SW480 (cell line): ENCODE measurements around the gene KIF26B.
"Not testable (repeated sequence)": the region's sequence is repeated elsewhere in the genome, so short reads cannot be mapped to it uniquely, and the experiment has no call there.

Experiments used
- DNase-seq: peaks from one replicate; pipeline ENCODE4 v3.0.0-alpha.2; 2016; ENCODE audit warnings: low spot score

The KIF26B gene

GRCh38 chr1:245356891-245357585 lies 202.3 kb downstream of the KIF26B start:
- no peak for DNase-seq

DNA sequence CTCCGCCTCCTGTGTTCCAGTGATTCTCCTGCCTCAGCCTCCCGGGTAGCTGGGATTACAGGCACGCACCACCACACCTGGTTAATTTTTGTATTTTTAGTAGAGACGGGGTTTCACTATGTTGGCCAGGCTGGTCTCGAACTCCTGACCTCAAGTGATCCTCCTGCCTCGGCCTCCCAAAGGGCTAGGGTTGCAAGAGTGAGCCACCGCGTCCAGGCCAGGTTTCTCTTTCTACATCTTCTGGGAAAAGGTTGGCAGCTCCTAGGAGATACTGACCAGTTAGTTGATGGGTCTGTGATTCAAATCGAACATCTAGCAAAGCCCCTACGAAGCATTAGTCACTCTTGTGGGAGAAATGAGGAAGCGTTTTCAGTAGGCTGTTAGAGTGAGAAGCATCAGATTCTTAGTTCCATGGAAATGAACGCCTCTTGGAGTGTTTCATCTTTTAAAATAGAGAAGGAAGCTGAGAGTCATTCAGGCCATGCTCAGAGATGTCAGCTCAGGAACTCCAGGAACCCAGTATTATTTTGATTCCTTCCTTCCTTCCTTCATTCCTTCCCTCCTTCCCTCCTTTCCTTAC lies 204.4 kb downstream of the KIF26B start:
- DNase-seq, result not testable (repeated sequence)

GRCh38 chr1:245361065-245361464 lies 206.3 kb downstream of the KIF26B start:
- no peak for DNase-seq

DNA sequence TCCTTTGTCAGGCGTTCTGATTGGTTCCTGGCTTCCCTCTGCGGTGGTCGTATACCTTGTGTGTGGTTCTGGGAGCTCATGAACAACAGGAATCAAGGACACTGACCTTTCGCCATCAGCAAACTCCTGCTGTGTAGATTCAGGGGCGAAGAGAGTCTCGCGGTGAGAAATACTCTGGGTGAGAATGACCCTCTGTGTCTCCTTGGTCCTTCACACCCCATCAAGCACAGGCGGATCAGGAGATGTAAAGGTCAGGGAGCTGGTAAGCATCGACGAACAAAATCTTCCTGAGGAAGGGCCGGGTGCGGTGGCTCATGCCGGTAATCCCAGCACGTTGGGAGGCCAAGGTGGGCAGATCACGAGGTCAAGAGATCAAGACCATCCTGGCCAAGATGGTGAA lies 207.2 kb downstream of the KIF26B start:
- no peak for DNase-seq

DNA sequence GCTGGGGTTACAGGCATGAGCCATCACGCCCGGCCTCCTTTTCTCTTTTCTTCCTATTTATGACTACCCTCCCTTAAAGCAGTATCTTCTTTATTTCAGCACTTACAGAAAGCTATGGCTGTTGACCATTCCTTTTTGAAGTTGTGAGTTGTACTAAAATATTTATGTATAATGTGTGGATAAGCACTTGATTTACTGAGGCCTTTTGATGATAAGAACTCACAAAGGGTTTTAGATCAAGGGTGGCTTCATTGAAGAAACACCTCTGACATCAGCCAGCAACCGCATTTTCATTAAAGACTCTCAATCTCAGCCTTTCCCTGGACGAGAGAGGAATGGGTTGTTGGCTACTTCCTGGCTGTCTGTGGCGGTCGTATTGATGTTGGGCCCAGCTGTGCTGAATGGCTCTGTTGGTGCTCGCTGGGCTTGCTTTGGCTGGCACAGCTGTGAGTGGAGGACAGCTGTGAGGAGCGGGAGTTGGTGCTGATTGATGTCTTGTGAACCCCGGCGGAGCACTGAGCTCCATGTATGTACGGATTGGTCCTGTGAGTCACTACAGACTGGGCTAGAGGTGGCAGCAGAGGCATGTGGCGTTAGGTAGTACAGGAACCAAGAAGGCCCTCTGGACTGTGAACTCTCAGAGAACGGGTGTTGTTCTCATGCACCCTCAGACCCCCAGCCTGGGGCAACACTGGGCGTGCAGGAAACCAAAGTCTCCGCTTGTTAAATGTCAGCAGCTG lies 208.8 kb downstream of the KIF26B start:
- DNase-seq, result no peak

DNA sequence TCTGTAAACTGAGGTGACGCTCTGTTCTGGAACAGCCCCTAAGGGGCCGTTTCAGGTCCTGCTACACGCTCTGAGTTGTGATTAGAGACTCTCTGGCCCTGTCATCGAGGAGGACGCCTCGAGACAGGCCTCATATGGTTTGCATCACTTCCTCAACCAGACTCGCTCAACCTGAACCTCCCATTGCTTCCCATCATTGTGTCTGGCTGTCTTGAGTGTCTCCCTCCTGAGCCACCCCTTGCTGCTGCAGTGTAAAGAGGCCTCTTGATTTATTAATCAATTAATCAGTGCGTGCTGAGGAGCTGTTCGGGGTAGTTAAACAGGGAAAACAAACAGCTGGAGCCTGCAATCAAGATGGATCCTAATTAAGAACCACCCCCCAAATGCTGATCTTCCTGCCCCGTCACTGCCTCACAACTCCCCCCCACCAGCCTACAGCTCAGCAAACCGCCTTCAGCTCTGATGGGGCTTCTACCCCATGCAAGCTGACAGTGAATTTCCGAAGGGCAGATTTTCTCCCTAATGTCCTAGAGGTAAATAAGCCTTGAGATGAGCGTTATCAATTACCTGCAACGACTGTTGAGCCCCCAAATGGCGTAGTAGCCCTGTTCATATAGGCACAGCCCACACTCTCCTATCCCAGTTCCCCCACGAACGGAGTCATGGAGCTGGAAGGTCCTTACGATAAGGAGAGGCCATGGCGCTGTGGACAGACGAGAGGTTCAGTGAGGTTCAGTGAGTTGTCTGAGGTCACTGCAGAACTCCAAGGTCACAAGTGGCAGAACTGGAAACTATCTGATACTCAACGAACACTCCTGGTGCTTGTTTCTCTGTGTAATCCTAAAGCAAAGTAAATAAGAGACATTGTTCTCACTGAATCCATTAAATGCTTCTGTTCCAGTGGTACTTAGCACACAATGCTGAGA lies 210.6 kb downstream of the KIF26B start:
- DNase-seq, result no peak

- DNase-seq, result no peak
Observed at GRCh38 chr1:245366886-245367285, 212.1 kb downstream of the KIF26B start.

- no peak for DNase-seq
Observed at GRCh38 chr1:245370175-245370825, 215.5 kb downstream of the KIF26B start.

GRCh38 chr1:245370905-245371581 lies 216.3 kb downstream of the KIF26B start:
- DNase-seq, result no peak

DNA sequence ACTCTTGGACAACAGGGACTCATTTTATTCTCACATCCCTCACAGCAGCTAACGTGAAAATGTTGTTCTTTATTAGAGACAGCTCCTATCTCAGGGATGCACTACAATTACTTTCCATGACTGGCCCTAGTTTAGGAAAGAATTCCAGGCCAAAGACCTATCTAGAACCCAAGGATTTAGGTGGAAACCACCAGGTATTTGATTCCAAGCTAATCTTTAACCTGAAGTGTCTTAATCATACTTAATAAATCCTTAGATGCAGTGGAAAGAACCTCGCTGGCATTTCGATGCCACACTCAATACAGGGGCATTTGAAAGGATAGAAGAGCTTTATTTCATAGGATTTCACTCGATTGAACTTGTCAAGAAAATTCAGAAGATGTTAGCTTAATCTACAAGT lies 218.3 kb downstream of the KIF26B start:
- no peak for DNase-seq

- DNase-seq, result no peak
Observed at GRCh38 chr1:245375789-245376460, 221.1 kb downstream of the KIF26B start.

DNA sequence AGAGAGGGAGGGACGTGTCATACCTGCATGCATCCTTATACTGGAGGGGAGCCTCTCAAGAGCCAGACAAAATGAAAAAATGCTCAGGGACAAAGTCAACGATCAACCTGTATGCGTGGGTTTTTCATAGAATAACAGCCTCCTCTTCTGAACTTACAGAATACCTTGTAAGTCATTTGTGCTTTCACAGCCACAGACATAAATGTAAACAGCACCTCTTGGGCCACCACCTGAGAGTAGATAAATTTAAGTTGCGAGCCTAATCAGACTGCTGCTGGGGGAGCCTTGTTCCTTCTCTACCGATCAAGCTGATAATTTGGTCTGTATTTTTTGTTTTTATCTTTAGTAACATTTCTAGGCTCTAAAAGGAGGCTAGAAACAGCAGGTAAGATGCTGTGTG lies 223.1 kb downstream of the KIF26B start:
- no peak for DNase-seq

DNA sequence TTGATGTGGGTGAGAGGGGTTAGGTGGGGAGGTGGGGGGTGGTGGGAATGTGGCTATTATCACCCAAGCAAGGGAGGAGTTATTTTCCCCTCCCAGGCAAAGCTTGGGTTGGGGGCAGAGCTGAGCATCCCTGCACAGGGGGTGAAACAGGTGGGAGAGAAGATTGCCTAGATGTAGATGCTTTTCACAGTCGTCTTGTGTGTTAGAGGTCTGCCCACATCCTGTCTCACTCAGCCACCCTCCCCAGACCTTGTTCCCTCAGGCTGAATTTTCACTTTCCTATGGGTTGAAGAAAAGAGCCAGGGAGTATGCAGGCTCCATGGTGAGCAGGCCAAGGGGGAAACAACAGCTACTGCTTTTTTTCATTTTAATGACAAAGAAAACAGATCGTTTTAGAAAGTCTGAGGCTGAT lies 223.5 kb downstream of the KIF26B start:
- no peak for DNase-seq

DNA sequence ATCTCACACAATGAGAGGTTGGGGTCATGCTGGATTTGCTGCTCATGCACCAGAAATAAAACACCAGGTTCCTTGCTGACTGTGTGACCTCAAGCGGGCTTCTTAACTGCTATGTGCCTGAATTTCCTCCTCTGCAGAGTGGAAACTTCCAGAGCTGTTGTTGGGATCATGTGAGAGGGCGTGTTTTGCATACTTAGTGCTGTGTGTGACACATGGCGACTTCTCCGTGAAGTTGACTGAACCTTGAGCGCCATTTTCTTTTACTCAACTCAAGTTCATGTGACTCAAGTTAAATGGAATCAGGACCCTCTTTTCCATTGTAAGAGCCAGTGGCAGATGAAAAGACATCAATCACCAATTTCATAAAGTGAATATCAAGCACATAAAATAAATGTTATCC lies 224.0 kb downstream of the KIF26B start:
- DNase-seq, result no peak

DNA sequence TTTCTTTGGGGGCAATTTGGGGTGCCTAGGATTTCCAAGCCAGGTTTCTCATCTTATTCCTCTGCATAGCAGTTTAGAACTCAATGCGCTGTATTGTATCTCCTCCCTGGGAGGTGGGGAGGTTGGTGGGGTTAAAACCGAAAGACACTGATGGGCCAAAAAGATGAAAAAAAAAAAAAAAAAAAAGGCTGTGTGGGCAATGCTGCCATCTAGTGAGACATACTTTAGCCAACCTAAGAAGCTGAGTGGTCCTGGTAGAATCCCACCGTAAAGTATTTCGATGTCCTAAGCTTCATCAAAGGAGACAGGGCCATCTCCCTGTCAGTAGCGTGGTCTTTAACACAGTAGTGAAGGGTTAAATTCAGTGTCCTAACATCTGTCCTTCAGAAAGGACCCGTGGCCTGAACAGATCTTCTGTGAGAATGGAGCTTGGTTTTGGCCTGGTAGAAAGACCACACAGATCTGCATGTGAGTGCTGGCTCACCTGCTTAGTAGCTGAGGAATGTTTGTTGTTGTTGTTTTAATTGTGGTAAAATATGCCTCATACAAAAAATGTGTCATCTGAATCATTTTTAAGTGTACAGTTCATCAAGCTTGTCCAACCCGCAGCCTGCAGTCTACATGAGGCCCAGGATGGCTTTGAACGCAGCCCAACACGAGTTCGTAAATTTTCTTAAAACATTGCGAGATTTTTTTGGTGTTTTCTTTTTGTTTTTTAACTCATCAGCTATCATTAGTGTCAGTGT lies 226.2 kb downstream of the KIF26B start:
- no peak for DNase-seq

- DNase-seq, result no peak
Observed at GRCh38 chr1:245382981-245383380, 228.2 kb downstream of the KIF26B start.

DNA sequence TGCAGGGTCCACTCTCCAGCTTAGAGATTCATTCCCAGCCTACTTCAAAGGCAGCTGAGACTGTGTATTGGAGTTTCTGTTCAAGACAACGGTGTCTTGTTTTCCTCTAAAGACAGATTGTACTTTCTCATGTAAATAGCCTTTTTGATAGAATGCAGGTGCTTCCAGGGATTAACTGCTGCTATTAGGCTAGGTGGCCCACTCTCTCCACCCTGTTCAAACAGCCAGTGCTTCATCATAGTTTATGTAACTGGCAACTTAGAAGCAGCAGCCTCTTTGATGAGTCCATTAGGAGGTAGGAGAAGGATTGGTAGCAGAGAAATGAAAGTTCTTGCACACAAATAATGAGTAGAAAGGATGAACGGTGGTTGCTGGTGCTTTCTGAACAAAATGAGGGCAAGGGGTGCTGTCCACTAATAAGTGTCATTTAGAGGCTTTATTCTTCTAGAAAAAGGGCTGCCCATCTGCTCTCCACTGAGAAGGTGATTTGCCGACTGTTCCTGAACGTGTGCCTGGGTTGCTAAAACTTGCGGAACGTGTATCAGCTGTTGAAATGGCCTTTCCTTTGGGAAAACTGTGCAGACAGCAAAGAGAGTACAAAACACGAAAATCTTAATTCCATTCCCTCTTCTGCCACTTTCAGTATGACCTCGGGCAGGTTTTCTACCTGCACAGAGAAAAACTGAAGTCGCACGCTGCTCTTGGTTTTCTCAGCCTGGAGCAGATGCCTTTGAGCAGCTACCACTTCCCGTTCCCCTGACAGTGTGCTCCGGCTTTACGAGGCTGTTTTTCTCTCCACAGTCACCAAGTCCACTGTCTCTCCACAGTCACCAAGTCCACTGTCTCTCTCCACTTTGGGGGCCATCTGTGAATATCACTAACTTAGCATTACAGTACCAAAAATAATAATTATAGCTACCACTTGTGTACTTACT lies 228.9 kb downstream of the KIF26B start:
- no peak for DNase-seq

DNA sequence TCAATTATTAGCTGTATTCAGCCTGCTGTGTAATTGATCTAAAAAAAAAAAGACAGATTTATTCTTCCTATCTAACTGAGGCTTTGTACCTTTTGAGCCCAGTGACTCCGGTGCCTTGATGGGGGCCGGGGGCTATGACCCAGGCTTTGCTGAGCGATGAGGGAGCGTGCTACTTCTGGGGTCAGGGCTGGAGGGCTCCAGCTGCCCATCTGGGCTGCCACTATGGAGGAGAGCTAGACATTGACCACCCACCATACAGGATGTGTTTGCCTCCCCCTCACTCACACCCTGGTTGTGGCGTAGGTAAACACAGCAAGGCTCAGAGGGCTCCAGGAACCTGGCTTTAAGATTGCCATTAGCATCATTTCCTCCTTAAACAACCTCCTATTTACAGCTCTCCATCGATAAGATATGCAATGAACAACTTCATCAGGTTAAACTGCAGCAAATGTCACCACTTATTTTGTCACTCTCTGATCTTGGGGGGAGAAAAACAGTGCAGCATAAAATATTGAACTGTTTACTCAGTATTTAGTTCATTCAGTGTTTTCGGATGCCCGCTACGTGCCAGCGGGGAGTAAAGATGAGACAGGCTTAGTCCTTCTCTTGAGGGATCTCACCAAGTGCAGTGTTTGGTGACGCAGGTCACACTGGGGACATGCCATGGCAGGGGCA lies 231.6 kb downstream of the KIF26B start:
- DNase-seq, result no peak
